Measurements from ENCODE around the gene MAEA. TPM values are rescaled to one million over a fixed set of nuclear protein-coding genes. Genes with fewer than 3 reads are reported as not detected.

MAEA gene
- total and polyA plus RNA-seq, 2 of the 8 experiments (the other 6 are each of a cell fraction or from before 2014, with no cell fraction given) = 75.8 to 133 TPM

DNA sequence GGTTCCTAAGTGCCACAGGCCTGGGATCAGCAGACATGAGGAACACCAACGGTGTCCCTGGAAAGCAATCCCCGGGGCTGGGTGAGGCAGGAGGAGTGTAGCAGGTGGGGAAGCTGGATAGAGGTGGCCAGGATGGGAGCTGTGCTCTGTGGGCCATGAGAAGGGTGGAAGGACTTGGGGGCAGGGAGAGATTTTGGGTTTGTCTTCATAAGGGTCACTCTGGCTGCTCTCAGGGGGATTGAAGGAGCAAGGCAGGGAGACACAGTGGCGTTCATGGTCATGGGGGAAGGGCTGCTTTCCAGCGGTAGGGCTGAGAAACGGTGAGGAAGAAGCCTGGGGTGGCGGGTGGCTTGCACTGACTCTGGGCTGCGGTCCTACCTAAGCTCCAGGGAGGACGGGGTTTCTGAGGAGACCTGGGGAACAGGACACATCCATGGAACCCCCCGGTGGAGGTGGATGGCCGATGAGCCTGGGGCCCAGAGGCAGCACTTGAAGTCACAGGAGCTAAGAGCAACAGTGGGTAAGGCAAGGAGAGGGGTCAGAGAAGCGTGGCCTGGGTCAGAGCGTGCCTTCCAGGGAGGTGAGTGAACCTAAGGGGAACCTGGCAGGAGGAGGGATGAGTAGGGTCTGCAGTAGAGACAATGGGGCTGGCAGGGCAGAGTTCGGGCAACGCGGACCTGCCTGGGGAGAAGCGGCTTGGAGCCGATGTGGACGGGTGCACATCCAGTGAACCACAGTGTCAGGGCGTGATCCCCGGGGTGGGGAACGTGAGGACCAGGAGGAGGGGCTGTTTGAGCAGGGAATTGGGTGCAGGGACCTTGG, 28.4 kb upstream of the MAEA start (continued):
- TF ChIP-seq, protein P1, sequence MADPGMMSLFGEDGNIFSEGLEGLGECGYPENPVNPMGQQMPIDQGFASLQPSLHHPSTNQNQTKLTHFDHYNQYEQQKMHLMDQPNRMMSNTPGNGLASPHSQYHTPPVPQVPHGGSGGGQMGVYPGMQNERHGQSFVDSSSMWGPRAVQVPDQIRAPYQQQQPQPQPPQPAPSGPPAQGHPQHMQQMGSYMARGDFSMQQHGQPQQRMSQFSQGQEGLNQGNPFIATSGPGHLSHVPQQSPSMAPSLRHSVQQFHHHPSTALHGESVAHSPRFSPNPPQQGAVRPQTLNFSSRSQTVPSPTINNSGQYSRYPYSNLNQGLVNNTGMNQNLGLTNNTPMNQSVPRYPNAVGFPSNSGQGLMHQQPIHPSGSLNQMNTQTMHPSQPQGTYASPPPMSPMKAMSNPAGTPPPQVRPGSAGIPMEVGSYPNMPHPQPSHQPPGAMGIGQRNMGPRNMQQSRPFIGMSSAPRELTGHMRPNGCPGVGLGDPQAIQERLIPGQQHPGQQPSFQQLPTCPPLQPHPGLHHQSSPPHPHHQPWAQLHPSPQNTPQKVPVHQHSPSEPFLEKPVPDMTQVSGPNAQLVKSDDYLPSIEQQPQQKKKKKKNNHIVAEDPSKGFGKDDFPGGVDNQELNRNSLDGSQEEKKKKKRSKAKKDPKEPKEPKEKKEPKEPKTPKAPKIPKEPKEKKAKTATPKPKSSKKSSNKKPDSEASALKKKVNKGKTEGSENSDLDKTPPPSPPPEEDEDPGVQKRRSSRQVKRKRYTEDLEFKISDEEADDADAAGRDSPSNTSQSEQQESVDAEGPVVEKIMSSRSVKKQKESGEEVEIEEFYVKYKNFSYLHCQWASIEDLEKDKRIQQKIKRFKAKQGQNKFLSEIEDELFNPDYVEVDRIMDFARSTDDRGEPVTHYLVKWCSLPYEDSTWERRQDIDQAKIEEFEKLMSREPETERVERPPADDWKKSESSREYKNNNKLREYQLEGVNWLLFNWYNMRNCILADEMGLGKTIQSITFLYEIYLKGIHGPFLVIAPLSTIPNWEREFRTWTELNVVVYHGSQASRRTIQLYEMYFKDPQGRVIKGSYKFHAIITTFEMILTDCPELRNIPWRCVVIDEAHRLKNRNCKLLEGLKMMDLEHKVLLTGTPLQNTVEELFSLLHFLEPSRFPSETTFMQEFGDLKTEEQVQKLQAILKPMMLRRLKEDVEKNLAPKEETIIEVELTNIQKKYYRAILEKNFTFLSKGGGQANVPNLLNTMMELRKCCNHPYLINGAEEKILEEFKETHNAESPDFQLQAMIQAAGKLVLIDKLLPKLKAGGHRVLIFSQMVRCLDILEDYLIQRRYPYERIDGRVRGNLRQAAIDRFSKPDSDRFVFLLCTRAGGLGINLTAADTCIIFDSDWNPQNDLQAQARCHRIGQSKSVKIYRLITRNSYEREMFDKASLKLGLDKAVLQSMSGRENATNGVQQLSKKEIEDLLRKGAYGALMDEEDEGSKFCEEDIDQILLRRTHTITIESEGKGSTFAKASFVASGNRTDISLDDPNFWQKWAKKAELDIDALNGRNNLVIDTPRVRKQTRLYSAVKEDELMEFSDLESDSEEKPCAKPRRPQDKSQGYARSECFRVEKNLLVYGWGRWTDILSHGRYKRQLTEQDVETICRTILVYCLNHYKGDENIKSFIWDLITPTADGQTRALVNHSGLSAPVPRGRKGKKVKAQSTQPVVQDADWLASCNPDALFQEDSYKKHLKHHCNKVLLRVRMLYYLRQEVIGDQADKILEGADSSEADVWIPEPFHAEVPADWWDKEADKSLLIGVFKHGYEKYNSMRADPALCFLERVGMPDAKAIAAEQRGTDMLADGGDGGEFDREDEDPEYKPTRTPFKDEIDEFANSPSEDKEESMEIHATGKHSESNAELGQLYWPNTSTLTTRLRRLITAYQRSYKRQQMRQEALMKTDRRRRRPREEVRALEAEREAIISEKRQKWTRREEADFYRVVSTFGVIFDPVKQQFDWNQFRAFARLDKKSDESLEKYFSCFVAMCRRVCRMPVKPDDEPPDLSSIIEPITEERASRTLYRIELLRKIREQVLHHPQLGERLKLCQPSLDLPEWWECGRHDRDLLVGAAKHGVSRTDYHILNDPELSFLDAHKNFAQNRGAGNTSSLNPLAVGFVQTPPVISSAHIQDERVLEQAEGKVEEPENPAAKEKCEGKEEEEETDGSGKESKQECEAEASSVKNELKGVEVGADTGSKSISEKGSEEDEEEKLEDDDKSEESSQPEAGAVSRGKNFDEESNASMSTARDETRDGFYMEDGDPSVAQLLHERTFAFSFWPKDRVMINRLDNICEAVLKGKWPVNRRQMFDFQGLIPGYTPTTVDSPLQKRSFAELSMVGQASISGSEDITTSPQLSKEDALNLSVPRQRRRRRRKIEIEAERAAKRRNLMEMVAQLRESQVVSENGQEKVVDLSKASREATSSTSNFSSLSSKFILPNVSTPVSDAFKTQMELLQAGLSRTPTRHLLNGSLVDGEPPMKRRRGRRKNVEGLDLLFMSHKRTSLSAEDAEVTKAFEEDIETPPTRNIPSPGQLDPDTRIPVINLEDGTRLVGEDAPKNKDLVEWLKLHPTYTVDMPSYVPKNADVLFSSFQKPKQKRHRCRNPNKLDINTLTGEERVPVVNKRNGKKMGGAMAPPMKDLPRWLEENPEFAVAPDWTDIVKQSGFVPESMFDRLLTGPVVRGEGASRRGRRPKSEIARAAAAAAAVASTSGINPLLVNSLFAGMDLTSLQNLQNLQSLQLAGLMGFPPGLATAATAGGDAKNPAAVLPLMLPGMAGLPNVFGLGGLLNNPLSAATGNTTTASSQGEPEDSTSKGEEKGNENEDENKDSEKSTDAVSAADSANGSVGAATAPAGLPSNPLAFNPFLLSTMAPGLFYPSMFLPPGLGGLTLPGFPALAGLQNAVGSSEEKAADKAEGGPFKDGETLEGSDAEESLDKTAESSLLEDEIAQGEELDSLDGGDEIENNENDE (IDR thresholded peaks at IDR 0.05; ENCODE audit: insufficient replicate concordance, low read length) = no peak
- TF ChIP-seq, protein P2, sequence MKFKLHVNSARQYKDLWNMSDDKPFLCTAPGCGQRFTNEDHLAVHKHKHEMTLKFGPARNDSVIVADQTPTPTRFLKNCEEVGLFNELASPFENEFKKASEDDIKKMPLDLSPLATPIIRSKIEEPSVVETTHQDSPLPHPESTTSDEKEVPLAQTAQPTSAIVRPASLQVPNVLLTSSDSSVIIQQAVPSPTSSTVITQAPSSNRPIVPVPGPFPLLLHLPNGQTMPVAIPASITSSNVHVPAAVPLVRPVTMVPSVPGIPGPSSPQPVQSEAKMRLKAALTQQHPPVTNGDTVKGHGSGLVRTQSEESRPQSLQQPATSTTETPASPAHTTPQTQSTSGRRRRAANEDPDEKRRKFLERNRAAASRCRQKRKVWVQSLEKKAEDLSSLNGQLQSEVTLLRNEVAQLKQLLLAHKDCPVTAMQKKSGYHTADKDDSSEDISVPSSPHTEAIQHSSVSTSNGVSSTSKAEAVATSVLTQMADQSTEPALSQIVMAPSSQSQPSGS (IDR thresholded peaks at IDR 0.05; ENCODE audit: low read length) = no peak
- TF ChIP-seq ZNF274 (IDR thresholded peaks at IDR 0.05; ENCODE audit: borderline replicate concordance, extremely low read depth, low read length) (no peak), RFX5 (IDR thresholded peaks at IDR 0.05; ENCODE audit: borderline replicate concordance, low read depth, low read length) (no peak)

Data from H1 (cell line).